ENCODE measurements around the gene NF2. TPM values are rescaled to one million over a fixed set of nuclear protein-coding genes. Genes with fewer than 3 reads are reported as not detected.

The NF2 gene
- total RNA-seq, 1 experiment from 2014 or later = 56.9 TPM

GRCh38 chr22:29661336-29661735 lies 57.9 kb downstream of the NF2 start (continued):
- TF ChIP-seq ZNF121 (CRISPR knock-in tag; IDR thresholded peaks at IDR 0.05) (no peak), ZNF416 (CRISPR knock-in tag; IDR thresholded peaks at IDR 0.05) (no peak), GABPB1 (CRISPR knock-in tag; IDR thresholded peaks at IDR 0.05) (no peak)
- TF ChIP-seq, protein P1, sequence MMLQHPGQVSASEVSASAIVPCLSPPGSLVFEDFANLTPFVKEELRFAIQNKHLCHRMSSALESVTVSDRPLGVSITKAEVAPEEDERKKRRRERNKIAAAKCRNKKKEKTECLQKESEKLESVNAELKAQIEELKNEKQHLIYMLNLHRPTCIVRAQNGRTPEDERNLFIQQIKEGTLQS (CRISPR knock-in tag; conservative IDR thresholded peaks at IDR 0.05) = no peak

DNA sequence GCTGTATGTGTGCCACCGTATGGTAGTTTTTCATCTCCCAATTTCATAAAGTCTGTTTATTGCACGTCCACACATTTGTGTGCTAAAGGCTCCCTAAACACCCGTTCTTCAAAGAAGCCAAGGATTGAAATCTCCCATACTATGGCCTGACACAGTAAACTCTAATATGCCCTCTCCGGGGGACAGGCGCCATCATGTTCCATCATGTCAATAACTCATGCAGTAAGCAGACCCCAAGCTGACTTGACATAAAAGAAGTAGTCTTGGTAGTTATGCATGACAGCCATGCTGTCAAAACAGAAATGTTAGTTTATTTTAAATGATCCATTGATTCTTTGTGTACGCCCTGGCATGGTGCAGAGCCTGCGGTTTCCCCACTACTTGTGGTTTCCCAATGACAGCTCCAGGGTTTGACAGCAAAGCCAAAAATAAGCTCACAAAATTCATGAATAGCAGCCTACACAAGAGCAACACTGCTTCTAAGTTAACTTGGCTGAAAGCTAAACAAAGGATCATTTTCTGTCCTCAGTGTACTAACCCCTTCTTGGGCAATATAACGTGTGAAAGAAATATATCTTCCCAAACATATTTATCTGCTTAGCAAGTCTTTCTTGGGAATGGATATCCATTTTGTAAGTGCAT lies 59.9 kb downstream of the NF2 start:
- Mint-ChIP-seq H3K36me3 (peaks cover 8% of the 10 kb centered on the region; the same call in 1 of the 2 replicates), H3K9me3 (no peaks in the 10 kb centered on the region), H3K4me3 (no peak overlapping the region), H3K27ac (no peak overlapping the region), H3K4me1 (no peaks in the 10 kb centered on the region), H3K27me3 (ENCODE audit: low read depth) (no peaks in the 10 kb centered on the region)
- DNase-seq (ENCODE audit: low spot score) (no peak), ATAC-seq (no peak)
- POLR2A ChIA-PET = no interaction called here
- CTCF ChIA-PET = interaction anchor here (0.9 kb wide), 1 partner anchor 27 kb away, joined by 4 read pairs; no protein-coding TSS in a partner anchor
- TF ChIP-seq, protein P2, sequence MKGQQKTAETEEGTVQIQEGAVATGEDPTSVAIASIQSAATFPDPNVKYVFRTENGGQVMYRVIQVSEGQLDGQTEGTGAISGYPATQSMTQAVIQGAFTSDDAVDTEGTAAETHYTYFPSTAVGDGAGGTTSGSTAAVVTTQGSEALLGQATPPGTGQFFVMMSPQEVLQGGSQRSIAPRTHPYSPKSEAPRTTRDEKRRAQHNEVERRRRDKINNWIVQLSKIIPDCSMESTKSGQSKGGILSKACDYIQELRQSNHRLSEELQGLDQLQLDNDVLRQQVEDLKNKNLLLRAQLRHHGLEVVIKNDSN (CRISPR knock-in tag; IDR thresholded peaks at IDR 0.05) = no peak
- TF ChIP-seq JUN (CRISPR knock-in tag; IDR thresholded peaks at IDR 0.05) = no peak

- ATAC-seq = no peak
- Mint-ChIP-seq H3K36me3 (peaks cover 19% of the 10 kb centered on the region; the same call in 1 of the 2 replicates), H3K4me3 (no peak overlapping the region), H3K27me3 (ENCODE audit: low read depth) (no peaks in the 10 kb centered on the region), H3K9me3 (no peaks in the 10 kb centered on the region), H3K27ac (no peak overlapping the region), H3K4me1 (no peaks in the 10 kb centered on the region)
- TF ChIP-seq RORB (CRISPR knock-in tag; IDR thresholded peaks at IDR 0.05) (no peak), MXD4 (CRISPR knock-in tag; IDR thresholded peaks at IDR 0.05; ENCODE audit: borderline replicate concordance) (no peak), ZMAT4 (CRISPR knock-in tag; IDR thresholded peaks at IDR 0.05) (no peak), FOXK1 (CRISPR knock-in tag; IDR thresholded peaks at IDR 0.05) (no peak), NR3C1 (CRISPR knock-in tag; conservative IDR thresholded peaks at IDR 0.05; ENCODE audit: low read depth) (no peak), ZNF232 (CRISPR knock-in tag; IDR thresholded peaks at IDR 0.05) (no peak), NR2C2 (CRISPR knock-in tag; IDR thresholded peaks at IDR 0.05) (no peak), EMX1 (CRISPR knock-in tag; IDR thresholded peaks at IDR 0.05) (no peak), KAT7 (CRISPR knock-in tag; IDR thresholded peaks at IDR 0.05; ENCODE audit: borderline replicate concordance) (no peak), MYBL2 (CRISPR knock-in tag; IDR thresholded peaks at IDR 0.05) (no peak)
- TF ChIP-seq, protein P3, sequence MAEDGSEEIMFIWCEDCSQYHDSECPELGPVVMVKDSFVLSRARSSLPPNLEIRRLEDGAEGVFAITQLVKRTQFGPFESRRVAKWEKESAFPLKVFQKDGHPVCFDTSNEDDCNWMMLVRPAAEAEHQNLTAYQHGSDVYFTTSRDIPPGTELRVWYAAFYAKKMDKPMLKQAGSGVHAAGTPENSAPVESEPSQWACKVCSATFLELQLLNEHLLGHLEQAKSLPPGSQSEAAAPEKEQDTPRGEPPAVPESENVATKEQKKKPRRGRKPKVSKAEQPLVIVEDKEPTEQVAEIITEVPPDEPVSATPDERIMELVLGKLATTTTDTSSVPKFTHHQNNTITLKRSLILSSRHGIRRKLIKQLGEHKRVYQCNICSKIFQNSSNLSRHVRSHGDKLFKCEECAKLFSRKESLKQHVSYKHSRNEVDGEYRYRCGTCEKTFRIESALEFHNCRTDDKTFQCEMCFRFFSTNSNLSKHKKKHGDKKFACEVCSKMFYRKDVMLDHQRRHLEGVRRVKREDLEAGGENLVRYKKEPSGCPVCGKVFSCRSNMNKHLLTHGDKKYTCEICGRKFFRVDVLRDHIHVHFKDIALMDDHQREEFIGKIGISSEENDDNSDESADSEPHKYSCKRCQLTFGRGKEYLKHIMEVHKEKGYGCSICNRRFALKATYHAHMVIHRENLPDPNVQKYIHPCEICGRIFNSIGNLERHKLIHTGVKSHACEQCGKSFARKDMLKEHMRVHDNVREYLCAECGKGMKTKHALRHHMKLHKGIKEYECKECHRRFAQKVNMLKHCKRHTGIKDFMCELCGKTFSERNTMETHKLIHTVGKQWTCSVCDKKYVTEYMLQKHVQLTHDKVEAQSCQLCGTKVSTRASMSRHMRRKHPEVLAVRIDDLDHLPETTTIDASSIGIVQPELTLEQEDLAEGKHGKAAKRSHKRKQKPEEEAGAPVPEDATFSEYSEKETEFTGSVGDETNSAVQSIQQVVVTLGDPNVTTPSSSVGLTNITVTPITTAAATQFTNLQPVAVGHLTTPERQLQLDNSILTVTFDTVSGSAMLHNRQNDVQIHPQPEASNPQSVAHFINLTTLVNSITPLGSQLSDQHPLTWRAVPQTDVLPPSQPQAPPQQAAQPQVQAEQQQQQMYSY (CRISPR knock-in tag; IDR thresholded peaks at IDR 0.05) = no peak
- POLR2A ChIA-PET = no interaction called here
- CTCF ChIA-PET = interaction anchor here (1.4 kb wide), 1 partner anchor 24 kb away, joined by 6 read pairs; no protein-coding TSS in a partner anchor
- DNase-seq (ENCODE audit: low spot score) = no peak
Observed at GRCh38 chr22:29665486-29665885, 62.1 kb downstream of the NF2 start.

DNA sequence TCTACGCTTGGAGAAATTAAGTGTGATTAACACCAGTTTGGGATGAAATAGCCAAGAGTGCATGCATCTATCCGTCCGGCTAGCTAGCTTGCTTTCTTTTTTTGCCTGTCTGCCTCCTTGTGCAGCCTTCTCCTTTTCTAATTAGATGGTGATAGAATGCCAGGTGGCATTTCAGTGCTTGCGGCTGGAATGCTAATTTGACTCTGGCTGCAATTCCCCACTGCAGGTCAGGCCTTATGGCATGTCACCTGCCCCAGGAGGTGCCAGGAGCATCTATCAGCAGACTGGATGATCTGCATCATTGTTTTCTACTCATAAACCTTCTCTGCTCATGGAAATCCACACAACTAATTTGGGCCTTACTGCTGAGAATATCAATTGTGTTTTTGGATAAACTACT lies 65.2 kb downstream of the NF2 start:
- ATAC-seq = no peak
- Mint-ChIP-seq H3K4me1 (no peaks in the 10 kb centered on the region), H3K4me3 (no peak overlapping the region), H3K27me3 (ENCODE audit: low read depth) (no peaks in the 10 kb centered on the region), H3K9me3 (no peaks in the 10 kb centered on the region), H3K27ac (no peak overlapping the region), H3K36me3 (peaks cover 25% of the 10 kb centered on the region)
- DNase-seq (ENCODE audit: low spot score) = no peak
- ChIA-PET POLR2A (no interaction called here), CTCF (no interaction called here)
- no peak for TF ChIP-seq FOXP1 (CRISPR knock-in tag; IDR thresholded peaks at IDR 0.05; ENCODE audit: borderline replicate concordance)
- TF ChIP-seq, protein P1 (CRISPR knock-in tag; conservative IDR thresholded peaks at IDR 0.05) = no peak
- TF ChIP-seq MXD4 (CRISPR knock-in tag; IDR thresholded peaks at IDR 0.05; ENCODE audit: borderline replicate concordance) = no peak
- TF ChIP-seq TEAD1 (CRISPR knock-in tag; IDR thresholded peaks at IDR 0.05) = no peak
- TF ChIP-seq NFATC4 (CRISPR knock-in tag; IDR thresholded peaks at IDR 0.05) = no peak

Measured in WTC11 (cell line).